Measurements from ENCODE around the gene FRG1. TPM values are rescaled to one million over a fixed set of nuclear protein-coding genes. Genes with fewer than 3 reads are reported as not detected.

The FRG1 gene
- total and polyA plus RNA-seq, 2 of the 8 experiments (the other 6 are each of a cell fraction or from before 2014, with no cell fraction given) = 6.2 to 31.8 TPM

GRCh38 chr4:189917161-189917891, 23.3 kb upstream of the FRG1 start:
- peaks cover 0 to 4% (median 0%) of the 10 kb centered on the region in 4 experiments; a peak in 1 of 8 replicates for H3K36me3 ChIP-seq (ENCODE audit: control insufficient read depth in 2 of 4, insufficient read depth in 4 of 4, low read length in 3 of 4)
- no peaks in the 10 kb centered on the region for H3K79me2 ChIP-seq (ENCODE audit: control insufficient read depth in 1 of 2, insufficient read depth in 2 of 2, low read length in 2 of 2)
- H3K23me2 ChIP-seq (ENCODE audit: low read depth, low read length) = no peaks in the 10 kb centered on the region
- H2BK120ac ChIP-seq (replicated peaks; ENCODE audit: low read depth, low read length) = no peak overlapping the region
- TF ChIP-seq EZH2 (IDR thresholded peaks at IDR 0.05; ENCODE audit: low read depth, low read length, severe bottlenecking) (no peak), CBX8 (IDR thresholded peaks at IDR 0.05; ENCODE audit: borderline replicate concordance, low read depth, low read length) (no peak), MAFK (IDR thresholded peaks at IDR 0.05; ENCODE audit: low read depth, low read length) (no peak), CTBP2 (IDR thresholded peaks at IDR 0.05; ENCODE audit: borderline replicate concordance, insufficient read depth, insufficient read length, low read length) (no peak), POLR2A (IDR thresholded peaks at IDR 0.05; ENCODE audit: control extremely low read depth in 1 of 2, low read depth in 2 of 2, low read length in 2 of 2) (no peak)
- no peak overlapping the region for H3K14ac ChIP-seq (ENCODE audit: insufficient read length)
- H3K27ac ChIP-seq (ENCODE audit: low read depth, low read length) = no peak overlapping the region
- H4K8ac ChIP-seq (ENCODE audit: extremely low read depth, insufficient read depth, low read length) = no peak overlapping the region
- H2AK5ac ChIP-seq (ENCODE audit: low read depth, low read length) = no peak overlapping the region
- no peak overlapping the region for H2BK20ac ChIP-seq (ENCODE audit: low read length)
- POLR2A ChIA-PET (ENCODE audit: partially characterized antibody) = no interaction called here
- CTCF ChIA-PET (ENCODE audit: partially characterized antibody) = no interaction called here
- H2BK5ac ChIP-seq (ENCODE audit: low read depth, low read length) = no peak overlapping the region
- H2BK12ac ChIP-seq (ENCODE audit: low read depth, low read length) = no peak overlapping the region
- H4K91ac ChIP-seq (replicated peaks; ENCODE audit: insufficient read length, low read length) = no peak overlapping the region
- 92% methylated on average over 23 of the region's 23 CpGs; no CpG with 5 or more reads in 1 of the 2 experiments for WGBS, 2 experiments (ENCODE audit: extremely low coverage in 1 of 2, insufficient coverage in 1 of 2, insufficient read length in 1 of 2, insufficient replicate concordance in 2 of 2, low coverage in 1 of 2, low lambda C conversion rate in 2 of 2, missing lambda C conversion rate in 1 of 2)
- H3K56ac ChIP-seq (replicated peaks; ENCODE audit: insufficient read length, low read depth, low read length) = no peak overlapping the region
- no peaks in the 10 kb centered on the region for H3K27me3 ChIP-seq (replicated peaks in 1 of 4; ENCODE audit: control insufficient read depth in 3 of 4, extremely low read depth in 1 of 4, insufficient read depth in 3 of 4, low read length in 3 of 4)
- no peaks in the 10 kb centered on the region for H4K20me1 ChIP-seq (replicated peaks in 1 of 2; ENCODE audit: control insufficient read depth in 1 of 2, insufficient read depth in 2 of 2, low read length in 2 of 2)
- H3K4me2 ChIP-seq (ENCODE audit: insufficient read depth in 1 of 2, low read depth in 2 of 2, low read length in 2 of 2) = no peak overlapping the region
- DNase-seq (ENCODE audit: low read depth in 1 of 2, low spot score in 2 of 2) = no peak
- no peak overlapping the region for H4K5ac ChIP-seq (ENCODE audit: insufficient read length, low read depth, low read length)
- no peak overlapping the region for H2AFZ ChIP-seq (ENCODE audit: low read length)
- H3K4me3 ChIP-seq (ENCODE audit: extremely low read depth in 1 of 4, insufficient read depth in 2 of 4, low read depth in 3 of 4, low read length in 4 of 4) = no peak overlapping the region
- no peaks in the 10 kb centered on the region for H3K79me1 ChIP-seq (ENCODE audit: low read depth, low read length)
- H3K4me1 ChIP-seq (replicated peaks in 1 of 4; ENCODE audit: control insufficient read depth in 3 of 4, insufficient read depth in 4 of 4, low read length in 3 of 4) = no peaks in the 10 kb centered on the region
- no peak overlapping the region for H3K18ac ChIP-seq (ENCODE audit: extremely low read depth, low read length)
- H3K9ac ChIP-seq (replicated peaks in 1 of 4; ENCODE audit: extremely low read depth in 1 of 4, low read depth in 3 of 4, low read length in 3 of 4) = no peak overlapping the region
- FAIRE-seq = no peak
- no peak overlapping the region for H2BK15ac ChIP-seq (ENCODE audit: low read length)
- peaks cover 5 to 10% of the 10 kb centered on the region in 2 experiments; a peak in 2 of 4 replicates for H3K9me3 ChIP-seq (ENCODE audit: insufficient read depth in 2 of 2, low read depth in 1 of 2, low read length in 1 of 2)
- no peak overlapping the region for H3K23ac ChIP-seq (ENCODE audit: insufficient read length)
- H3K4ac ChIP-seq (replicated peaks; ENCODE audit: insufficient read length, low read depth, low read length) = no peak overlapping the region
